Loucy (cell line): Measurements from ENCODE around the gene MILR1.

ENCODE experiments used
- H2AFZ ChIP-seq: fragments of 200-600 bp; sonication (generic); 2 replicates; pipeline ENCODE4 v1.6.0; 2016; ENCODE audit warnings: antibody characterized with exemption, mild to moderate bottlenecking, low read length, moderate library complexity
- H3F3A ChIP-seq: fragments of 200-600 bp; 2 replicates; pipeline ENCODE4 v1.6.0; 2016; ENCODE audit warnings: antibody characterized with exemption, low read depth, mild to moderate bottlenecking
- H3K27me3 ChIP-seq: fragments of 200-600 bp; sonication (generic); 2 replicates; pipeline ENCODE4 v1.6.1; 2014; ENCODE audit warnings: low read length, mild to moderate bottlenecking; ENCODE audit not compliant: insufficient read depth, poor library complexity, severe bottlenecking
- H3K36me3 ChIP-seq: fragments of 200-600 bp; sonication (generic); 2 replicates; pipeline ENCODE4 v1.6.1; 2016; ENCODE audit warnings: low read length; ENCODE audit not compliant: insufficient read depth
- H3K4me1 ChIP-seq: fragments of 200-600 bp; sonication (generic); 2 replicates; pipeline ENCODE4 v1.5.1; 2014; ENCODE audit warnings: low read length, mild to moderate bottlenecking; ENCODE audit not compliant: insufficient read depth, poor library complexity, severe bottlenecking
- H3K4me2 ChIP-seq: fragments of 200-600 bp; sonication (generic); 2 replicates; pipeline ENCODE4 v1.6.0; 2014; ENCODE audit warnings: antibody characterized with exemption, low read length, low read depth, mild to moderate bottlenecking; ENCODE audit not compliant: poor library complexity, severe bottlenecking
- H3K4me3 ChIP-seq: fragments of 200-600 bp; sonication (generic); 2 replicates; pipeline ENCODE4 v1.5.1; 2014; ENCODE audit warnings: low read length, mild to moderate bottlenecking, mixed read lengths; ENCODE audit not compliant: poor library complexity, severe bottlenecking
- H3K79me2 ChIP-seq: fragments of 200-600 bp; sonication (generic); 2 replicates; pipeline ENCODE4 v1.6.1; 2014; ENCODE audit warnings: low read length; ENCODE audit not compliant: insufficient read depth
- H3K9ac ChIP-seq: fragments of 200-600 bp; sonication (generic); 2 replicates; pipeline ENCODE4 v1.6.0; 2014; ENCODE audit warnings: mild to moderate bottlenecking, low read depth, low read length, moderate library complexity; ENCODE audit not compliant: poor library complexity, severe bottlenecking
- H3K9me2 ChIP-seq: fragments of 200-600 bp; sonication (generic); replicated peaks from 2 replicates; pipeline ENCODE4 v1.6.1; 2016; ENCODE audit warnings: low read depth, low read length, mixed read lengths
- H3K9me3 ChIP-seq: fragments of 200-600 bp; sonication (generic); 2 replicates; pipeline ENCODE4 v1.6.1; 2014; ENCODE audit warnings: mild to moderate bottlenecking, antibody characterized with exemption, low read length, low read depth; ENCODE audit not compliant: insufficient read depth
- H4K20me1 ChIP-seq: fragments of 200-600 bp; sonication (generic); 2 replicates; pipeline ENCODE4 v1.6.0; 2014; ENCODE audit warnings: antibody characterized with exemption, low read length, mild to moderate bottlenecking; ENCODE audit not compliant: insufficient read depth, poor library complexity, severe bottlenecking
- EZH2phosphoT487 ChIP-seq: fragments of 200-600 bp; IDR thresholded peaks from 2 replicates; pipeline ENCODE4 v1.6.1; 2018; ENCODE audit warnings: antibody characterized with exemption, mild to moderate bottlenecking, moderate library complexity, borderline replicate concordance
- TF ChIP-seq, protein P1 (sequence below): fragments of 200-600 bp; sonication (generic); conservative IDR thresholded peaks from 2 replicates; pipeline ENCODE4 v1.5.1; 2014; ENCODE audit warnings: mild to moderate bottlenecking, antibody characterized with exemption, low read length

The MILR1 gene

DNA sequence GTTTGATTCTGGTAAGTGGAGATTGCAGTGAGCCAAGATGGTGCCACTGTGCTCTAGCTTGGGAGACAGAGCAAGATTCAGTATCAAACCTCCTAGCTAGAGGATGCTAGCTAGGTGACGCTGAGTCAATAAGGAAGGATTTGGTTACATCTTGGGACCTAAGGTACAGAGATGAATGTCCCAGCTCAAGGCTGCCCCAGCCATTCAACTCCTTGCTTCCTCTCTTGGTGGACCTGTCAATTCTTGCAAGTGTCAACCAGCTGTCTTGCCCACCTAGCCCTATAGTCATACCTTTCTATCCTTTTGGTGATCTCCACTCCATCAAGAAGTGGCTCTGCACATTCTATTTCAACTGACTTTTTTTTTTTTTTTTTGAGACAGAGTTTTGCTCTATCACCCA is 1.4 kb upstream of the MILR1 start:
- Histone ChIP-seq H2AFZ (no peak overlapping the region), H3K36me3 (no peaks in the 10 kb centered on the region), H4K20me1 (no peaks in the 10 kb centered on the region), H3K9me2 (no peaks in the 10 kb centered on the region), H3K4me2 (no peak overlapping the region), H3K9me3 (no peaks in the 10 kb centered on the region), H3K9ac (no peak overlapping the region), H3K4me1 (peaks cover 23% of the 10 kb centered on the region), H3K4me3 (no peak overlapping the region), H3K27me3 (no peaks in the 10 kb centered on the region), H3F3A (no peaks in the 10 kb centered on the region), H3K79me2 (no peaks in the 10 kb centered on the region)
- TF ChIP-seq, protein P1, sequence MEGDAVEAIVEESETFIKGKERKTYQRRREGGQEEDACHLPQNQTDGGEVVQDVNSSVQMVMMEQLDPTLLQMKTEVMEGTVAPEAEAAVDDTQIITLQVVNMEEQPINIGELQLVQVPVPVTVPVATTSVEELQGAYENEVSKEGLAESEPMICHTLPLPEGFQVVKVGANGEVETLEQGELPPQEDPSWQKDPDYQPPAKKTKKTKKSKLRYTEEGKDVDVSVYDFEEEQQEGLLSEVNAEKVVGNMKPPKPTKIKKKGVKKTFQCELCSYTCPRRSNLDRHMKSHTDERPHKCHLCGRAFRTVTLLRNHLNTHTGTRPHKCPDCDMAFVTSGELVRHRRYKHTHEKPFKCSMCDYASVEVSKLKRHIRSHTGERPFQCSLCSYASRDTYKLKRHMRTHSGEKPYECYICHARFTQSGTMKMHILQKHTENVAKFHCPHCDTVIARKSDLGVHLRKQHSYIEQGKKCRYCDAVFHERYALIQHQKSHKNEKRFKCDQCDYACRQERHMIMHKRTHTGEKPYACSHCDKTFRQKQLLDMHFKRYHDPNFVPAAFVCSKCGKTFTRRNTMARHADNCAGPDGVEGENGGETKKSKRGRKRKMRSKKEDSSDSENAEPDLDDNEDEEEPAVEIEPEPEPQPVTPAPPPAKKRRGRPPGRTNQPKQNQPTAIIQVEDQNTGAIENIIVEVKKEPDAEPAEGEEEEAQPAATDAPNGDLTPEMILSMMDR: no peak
- TF ChIP-seq EZH2phosphoT487: no peak

DNA sequence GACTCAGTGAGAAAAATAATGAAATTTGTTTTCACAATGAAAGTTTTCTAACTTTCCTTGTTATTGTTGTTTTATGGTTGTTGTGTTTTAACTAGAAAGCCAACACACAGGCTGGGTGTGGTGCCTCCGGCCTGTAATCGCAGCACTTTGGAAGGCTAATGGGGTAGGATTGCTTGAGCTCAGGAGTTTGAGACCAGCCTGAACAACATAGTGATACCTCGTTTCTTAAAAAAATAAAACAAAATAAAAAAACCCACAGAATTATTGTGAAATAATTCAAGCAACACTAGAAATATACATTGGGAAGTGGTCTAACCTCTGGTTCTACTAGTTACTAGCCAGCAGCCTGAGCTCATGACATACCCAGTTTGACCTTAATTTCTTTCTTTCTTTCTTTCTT is 630 bp downstream of the MILR1 start:
- Histone ChIP-seq H3K4me3 (peak overlapping the region; percentile 62), H3F3A (no peaks in the 10 kb centered on the region), H3K79me2 (no peaks in the 10 kb centered on the region), H3K9me3 (no peaks in the 10 kb centered on the region), H3K27me3 (no peaks in the 10 kb centered on the region), H3K4me2 (peak overlapping the region; percentile 68), H3K36me3 (no peaks in the 10 kb centered on the region), H3K9me2 (no peaks in the 10 kb centered on the region), H2AFZ (peak overlapping the region; percentile 88; the same call in 1 of the 2 replicates), H3K4me1 (peaks cover 14% of the 10 kb centered on the region), H4K20me1 (no peaks in the 10 kb centered on the region), H3K9ac (peak overlapping the region; percentile 12)
- no peak for TF ChIP-seq EZH2phosphoT487
- TF ChIP-seq, protein P1: no peak

DNA sequence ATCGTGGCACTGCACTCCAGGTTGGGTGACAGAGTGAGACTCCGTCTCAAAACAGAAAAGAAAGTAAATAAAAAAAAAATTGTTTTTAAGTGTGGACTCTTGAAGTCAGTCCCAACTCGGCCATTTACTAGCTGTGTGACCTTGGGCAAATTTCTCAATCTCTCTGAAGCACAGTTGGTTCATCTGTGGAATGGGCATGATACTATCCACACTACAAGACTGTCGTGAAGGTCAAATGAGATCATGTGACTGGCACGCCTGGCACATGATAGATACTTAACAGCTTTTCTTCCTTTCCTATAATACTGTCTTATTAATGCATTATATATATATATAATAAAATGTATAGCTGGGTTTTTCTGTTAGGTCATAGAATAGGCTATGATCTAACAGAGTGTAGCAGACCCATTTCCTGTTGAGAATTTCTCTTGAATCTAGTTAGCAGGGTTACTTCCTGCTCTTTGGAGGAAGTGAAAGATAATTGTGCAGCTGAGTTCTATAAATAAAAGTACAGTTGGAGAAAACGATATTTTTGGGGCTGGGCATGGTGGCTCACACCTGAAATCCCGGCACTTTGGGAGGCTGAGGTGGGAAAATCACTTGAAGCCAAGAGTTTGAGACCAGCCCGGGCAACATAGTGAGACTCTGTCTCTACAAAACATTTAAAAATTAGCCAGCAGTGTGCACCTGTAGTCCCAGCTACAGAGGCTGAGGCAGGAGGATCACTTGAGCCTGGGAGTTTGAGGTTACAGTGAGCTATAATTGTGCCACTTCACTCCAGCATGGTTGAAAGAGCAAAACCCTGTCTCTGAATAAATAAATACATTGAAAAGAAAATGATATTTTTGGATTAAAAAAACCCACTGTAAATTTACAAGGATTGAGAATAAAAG is 7.3 kb downstream of the MILR1 start:
- Histone ChIP-seq H2AFZ (peak overlapping the region; percentile 87), H3K4me2 (peak overlapping the region; percentile 30)

More for the DNA sequence above, 7.3 kb downstream of the MILR1 start:
- Histone ChIP-seq H3K79me2 (no peaks in the 10 kb centered on the region), H3K27me3 (no peaks in the 10 kb centered on the region), H3K9me2 (no peaks in the 10 kb centered on the region), H3F3A (no peaks in the 10 kb centered on the region), H4K20me1 (no peaks in the 10 kb centered on the region), H3K9ac (peak overlapping the region; percentile 39), H3K36me3 (no peaks in the 10 kb centered on the region), H3K4me1 (peaks cover 12% of the 10 kb centered on the region), H3K4me3 (no peak overlapping the region), H3K9me3 (no peaks in the 10 kb centered on the region)
- TF ChIP-seq, protein P1: no peak
- TF ChIP-seq EZH2phosphoT487: no peak
